Stomach (tissue), 4 donors: ENCODE results near the gene SNTG2.

Source experiments
- CTCF ChIP-seq, 7 experiments: fragments of 450-650 bp in 4 of 7; fragments of 200-600 bp in 3 of 7; sonication (generic) in 3 of 7; IDR thresholded peaks; one replicate each; pipeline ENCODE4 v1.5.1; 2016 to 2019; ENCODE audit warnings: antibody characterized with exemption in 7 of 7, control low read depth in 2 of 7, mild to moderate bottlenecking in 1 of 7
- POLR2A ChIP-seq, 4 donors: fragments of 450-650 bp; IDR thresholded peaks; one replicate each; pipeline ENCODE4 v1.6.1; 2016; ENCODE audit warnings: antibody characterized with exemption in 4 of 4, control low read depth in 2 of 4, mild to moderate bottlenecking in 1 of 4, moderate library complexity in 1 of 4

GRCh38 chr2:1053786-1054185, 103.1 kb downstream of the SNTG2 start:
- TF ChIP-seq CTCF (IDR thresholded peaks at IDR 0.05) (no peak), POLR2A (IDR thresholded peaks at IDR 0.05) (no peak)
